Activated T-helper 1 cell treated with anti-CD3 and anti-CD28 coated beads, Interleukin-12 subunit alpha, Interleukin-12 subunit beta, Interleukin-2, Interleukin-4 antibody, amounts not matched to agents 30 ng/mL and 10 ng/mL and 1 ng/mL, durations not matched to agents 14 hours and 24 hours and 36 hours (primary cell): Measurements from ENCODE around the gene SOS1. TPM values are rescaled to one million over a fixed set of nuclear protein-coding genes. Genes with fewer than 3 reads are reported as not detected.

ENCODE experiments used
- DNase-seq: peaks from one replicate; pipeline ENCODE4 v3.0.0; 2021; ENCODE audit warnings: low spot score
- H3K27ac Mint-ChIP-seq: one replicate; pipeline ENCODE4 v1.8.0; 2021; ENCODE audit warnings: mild to moderate bottlenecking, mixed read lengths
- H3K27me3 Mint-ChIP-seq: one replicate; pipeline ENCODE4 v1.8.0; 2022; ENCODE audit warnings: mild to moderate bottlenecking, moderate library complexity, mixed read lengths; ENCODE audit not compliant: insufficient read depth
- H3K36me3 Mint-ChIP-seq: one replicate; pipeline ENCODE4 v1.8.0; 2021; ENCODE audit warnings: low read depth, mixed read lengths
- H3K4me1 Mint-ChIP-seq: one replicate; pipeline ENCODE4 v1.8.0; 2021; ENCODE audit warnings: low read depth, mixed read lengths
- H3K4me3 Mint-ChIP-seq: one replicate; pipeline ENCODE4 v1.8.0; 2021; ENCODE audit warnings: mild to moderate bottlenecking, moderate library complexity, mixed read lengths
- H3K9me3 Mint-ChIP-seq: one replicate; pipeline ENCODE4 v1.8.0; 2021; ENCODE audit warnings: mixed read lengths
- intact Hi-C: fragments of 100-400 bp; cut with micrococcal nuclease; formaldehyde crosslinking; loops from one replicate; pipeline ENCODE4 v1.15.1; 2024
- total RNA-seq: library from RNA; stranded (reverse); gene quantifications from 2 replicates; pipeline ENCODE4 v1.2.3, GENCODE V29; 2022

SOS1 gene
- total RNA-seq, 1 donor from 2014 or later = 55.1 TPM

DNA sequence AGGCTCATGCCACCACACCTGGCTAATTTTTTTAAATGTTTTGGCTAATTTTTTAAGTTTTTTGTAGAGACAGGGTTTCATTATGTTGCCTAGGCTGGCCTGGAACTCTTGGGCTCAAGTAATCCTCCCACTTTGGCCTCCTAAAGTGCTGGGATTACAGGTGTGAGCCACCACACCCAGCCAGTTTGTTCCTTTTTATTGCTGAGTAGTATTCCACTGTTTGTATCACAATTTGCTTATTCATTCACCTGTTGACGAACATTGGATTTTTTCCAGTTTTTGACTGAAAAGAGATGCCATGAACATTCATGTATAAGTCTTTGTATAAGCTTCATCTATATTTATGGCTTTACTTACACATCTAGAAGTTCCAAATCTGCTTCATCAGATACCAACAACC lies 5.3 kb downstream of the SOS1 start:
- Mint-ChIP-seq H3K27me3 (no peaks in the 10 kb centered on the region), H3K36me3 (peaks cover 54% of the 10 kb centered on the region), H3K27ac (no peak overlapping the region), H3K4me1 (peaks cover 65% of the 10 kb centered on the region), H3K9me3 (no peaks in the 10 kb centered on the region), H3K4me3 (peak overlapping the region; percentile 49)
- intact Hi-C loops = no loop called here
- DNase-seq = no peak

DNA sequence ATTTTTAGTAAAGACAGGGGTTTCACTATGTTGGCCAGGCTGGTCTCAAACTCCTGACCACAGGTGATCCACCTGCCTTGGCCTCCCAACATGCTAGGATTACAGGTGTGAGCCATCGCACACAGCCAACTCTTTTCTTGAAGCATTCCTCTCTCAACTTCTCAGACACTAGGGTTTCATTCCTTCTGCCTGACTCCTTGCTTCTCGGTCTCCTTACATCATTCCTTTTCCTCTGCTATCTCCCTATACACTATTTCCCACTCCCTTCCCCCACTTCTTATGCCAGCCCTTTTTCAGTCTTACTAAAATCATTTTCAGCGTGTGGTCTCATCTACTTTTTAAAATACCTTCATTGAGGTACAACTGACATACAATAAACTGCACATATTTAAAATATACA lies 6.1 kb downstream of the SOS1 start:
- H3K4me1 Mint-ChIP-seq = peaks cover 70% of the 10 kb centered on the region
- no peaks in the 10 kb centered on the region for H3K27me3 Mint-ChIP-seq
- H3K9me3 Mint-ChIP-seq = no peaks in the 10 kb centered on the region
- peak overlapping the region; percentile 68 for H3K27ac Mint-ChIP-seq
- intact Hi-C loops = no loop called here
- peaks cover 55% of the 10 kb centered on the region for H3K36me3 Mint-ChIP-seq
- DNase-seq = no peak
- no peak overlapping the region for H3K4me3 Mint-ChIP-seq

DNA sequence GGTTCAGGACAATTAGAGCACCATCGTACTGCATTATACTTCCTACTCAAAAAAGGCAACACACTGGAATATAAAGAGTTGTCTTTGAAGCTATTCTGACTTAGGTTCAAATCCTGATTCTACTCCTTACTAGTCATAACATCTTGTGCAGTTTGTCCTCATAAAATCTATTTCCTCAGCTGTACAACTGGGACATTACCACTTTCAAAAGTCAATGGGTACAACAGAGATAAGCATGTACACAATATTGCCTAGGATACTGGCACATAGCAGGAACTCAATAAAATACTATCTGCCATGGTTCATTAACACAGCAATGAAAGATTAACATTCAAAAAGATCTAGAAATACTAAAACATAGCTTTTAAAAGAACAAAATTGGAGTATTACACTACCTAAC lies 11.3 kb downstream of the SOS1 start:
- H3K4me1 Mint-ChIP-seq = peaks cover 62% of the 10 kb centered on the region
- intact Hi-C loops = loop anchor here (10.0 kb wide), 1 partner anchor 635 kb away; no protein-coding TSS in a partner anchor
- no peak for DNase-seq
- H3K27ac Mint-ChIP-seq = no peak overlapping the region
- H3K4me3 Mint-ChIP-seq = no peak overlapping the region
- H3K36me3 Mint-ChIP-seq = peaks cover 33% of the 10 kb centered on the region
- no peaks in the 10 kb centered on the region for H3K27me3 Mint-ChIP-seq
- no peaks in the 10 kb centered on the region for H3K9me3 Mint-ChIP-seq

DNA sequence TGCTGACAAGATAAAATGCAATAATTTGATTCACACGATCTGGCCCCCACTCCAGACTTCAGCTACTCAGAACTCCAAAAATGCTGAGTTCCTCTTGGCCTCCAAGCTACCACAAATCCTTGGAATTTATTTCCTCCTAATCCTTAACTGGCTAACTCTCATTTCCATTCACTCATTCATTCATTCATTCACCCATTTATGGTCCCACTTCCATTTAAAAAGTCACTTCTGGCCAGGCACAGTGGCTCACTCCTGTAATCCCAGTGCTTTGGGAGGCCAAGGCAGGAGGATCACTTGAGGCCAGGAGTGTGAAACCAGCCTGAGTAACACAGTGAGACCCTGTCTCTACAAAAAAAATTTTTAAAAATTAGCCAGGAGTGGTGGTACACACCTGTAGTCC lies 12.5 kb downstream of the SOS1 start:
- no peak for DNase-seq
- H3K27ac Mint-ChIP-seq = peak overlapping the region; percentile 49
- intact Hi-C loops = loop anchor here (10.0 kb wide), 1 partner anchor 634 kb away; no protein-coding TSS in a partner anchor
- no peaks in the 10 kb centered on the region for H3K27me3 Mint-ChIP-seq
- no peaks in the 10 kb centered on the region for H3K9me3 Mint-ChIP-seq
- H3K36me3 Mint-ChIP-seq = peaks cover 32% of the 10 kb centered on the region
- H3K4me1 Mint-ChIP-seq = peaks cover 64% of the 10 kb centered on the region
- no peak overlapping the region for H3K4me3 Mint-ChIP-seq

DNA sequence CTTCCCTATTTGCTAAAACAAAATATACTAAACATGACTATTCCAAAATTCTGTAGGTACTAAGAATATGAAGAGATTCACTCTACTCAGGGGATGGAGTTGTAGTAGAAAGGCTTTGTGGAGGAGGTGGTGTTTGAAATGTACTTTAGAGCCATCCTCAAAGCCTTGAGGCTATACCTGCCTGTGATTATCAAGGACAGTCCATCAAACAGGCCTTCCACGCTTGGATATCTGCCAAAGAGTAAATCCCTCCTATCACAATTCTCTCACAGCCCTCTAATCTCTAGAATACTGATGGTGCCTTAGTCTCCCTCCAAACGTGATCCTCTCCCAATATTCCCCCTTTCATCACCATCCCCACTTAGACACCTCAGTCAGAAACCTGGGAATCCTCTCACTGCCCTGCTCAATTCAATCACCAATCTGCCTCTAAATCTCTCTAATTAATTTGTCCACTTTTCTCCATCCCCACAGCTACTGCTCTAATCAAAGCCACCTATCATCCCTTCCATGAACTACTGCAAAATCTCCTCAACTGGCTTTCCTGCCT lies 13.1 kb downstream of the SOS1 start:
- intact Hi-C loops = loop anchor here (1.0 to 10.0 kb wide), 2 partner anchors 9 to 633 kb away; no protein-coding TSS in a partner anchor
- peaks cover 34% of the 10 kb centered on the region for H3K36me3 Mint-ChIP-seq
- H3K4me1 Mint-ChIP-seq = peaks cover 69% of the 10 kb centered on the region
- DNase-seq = no peak
- peak overlapping the region; percentile 49 for H3K27ac Mint-ChIP-seq
- H3K9me3 Mint-ChIP-seq = no peaks in the 10 kb centered on the region
- no peak overlapping the region for H3K4me3 Mint-ChIP-seq
- H3K27me3 Mint-ChIP-seq = no peaks in the 10 kb centered on the region

DNA sequence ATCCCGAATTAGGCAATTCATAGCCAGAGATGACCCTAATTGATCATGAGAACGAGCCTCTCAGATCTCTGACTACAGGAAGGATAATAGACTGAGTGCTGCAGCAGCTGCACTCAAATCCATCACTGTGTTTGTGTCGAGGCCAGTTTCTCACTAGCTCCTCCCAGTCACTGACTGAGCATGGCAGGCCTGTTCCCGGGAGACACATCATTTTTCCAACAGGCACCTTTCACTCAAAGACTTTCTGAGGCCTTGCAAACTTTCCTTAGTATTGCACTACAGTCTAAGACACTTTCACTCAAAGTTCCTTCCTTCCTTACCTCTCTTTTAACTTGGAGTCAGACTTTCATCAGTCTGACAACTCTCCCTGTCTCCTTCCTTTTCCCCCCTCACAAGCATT lies 13.7 kb downstream of the SOS1 start:
- Mint-ChIP-seq H3K36me3 (peaks cover 30% of the 10 kb centered on the region), H3K4me1 (peaks cover 65% of the 10 kb centered on the region), H3K9me3 (no peaks in the 10 kb centered on the region), H3K27me3 (no peaks in the 10 kb centered on the region), H3K27ac (peak overlapping the region; percentile 84), H3K4me3 (no peak overlapping the region)
- DNase-seq = no peak
- intact Hi-C loops = loop anchor here (1.0 to 10.0 kb wide), 2 partner anchors 9 to 632 kb away; no protein-coding TSS in a partner anchor

DNA sequence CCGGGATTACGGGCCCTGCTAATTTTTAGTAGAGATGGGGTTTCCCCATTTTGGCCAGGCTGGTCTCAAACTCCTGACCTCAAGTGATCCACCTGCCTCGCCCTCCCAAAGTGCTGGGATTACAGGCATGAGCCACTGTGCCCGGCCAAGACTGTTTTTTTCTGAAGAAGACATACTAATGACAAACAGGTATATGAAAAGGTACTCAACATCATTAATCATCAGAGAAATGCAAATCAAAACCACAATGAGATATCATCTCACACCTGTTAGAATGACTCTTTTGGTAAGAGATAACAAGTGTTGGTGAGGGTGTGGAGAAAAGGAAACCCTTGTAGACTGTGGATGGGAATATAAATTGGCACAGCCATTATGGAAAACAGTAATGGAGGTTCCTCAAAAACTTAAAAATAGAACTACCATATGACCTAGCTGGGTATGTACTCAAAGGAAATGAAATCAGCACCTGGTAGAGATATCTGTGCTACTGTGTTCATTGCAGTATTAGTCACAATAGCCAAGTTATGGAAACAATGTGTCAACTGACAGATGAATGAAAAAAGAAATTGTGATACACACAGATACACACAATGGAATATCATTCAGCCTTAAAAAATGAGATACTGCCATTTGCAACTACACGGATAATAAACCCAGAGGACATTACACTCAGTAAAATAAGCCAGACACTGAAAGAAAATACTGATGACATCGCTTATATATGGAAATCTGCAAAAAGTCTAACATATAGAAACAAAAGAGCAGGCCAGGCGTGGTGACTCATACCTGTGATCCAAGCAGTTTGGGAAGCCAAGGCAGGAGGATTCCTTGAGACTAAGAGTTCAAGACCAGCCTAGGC lies 20.8 kb downstream of the SOS1 start:
- peaks cover 31% of the 10 kb centered on the region for H3K36me3 Mint-ChIP-seq
- H3K27ac Mint-ChIP-seq = peak overlapping the region; percentile 89
- H3K27me3 Mint-ChIP-seq = no peaks in the 10 kb centered on the region
- DNase-seq = no peak
- H3K4me3 Mint-ChIP-seq = peak overlapping the region; percentile 53
- intact Hi-C loops = loop anchor here (1.0 to 10.0 kb wide), 8 partner anchors 19 to 625 kb away; no protein-coding TSS in a partner anchor
- H3K4me1 Mint-ChIP-seq = peaks cover 70% of the 10 kb centered on the region
- peaks cover 4% of the 10 kb centered on the region for H3K9me3 Mint-ChIP-seq

DNA sequence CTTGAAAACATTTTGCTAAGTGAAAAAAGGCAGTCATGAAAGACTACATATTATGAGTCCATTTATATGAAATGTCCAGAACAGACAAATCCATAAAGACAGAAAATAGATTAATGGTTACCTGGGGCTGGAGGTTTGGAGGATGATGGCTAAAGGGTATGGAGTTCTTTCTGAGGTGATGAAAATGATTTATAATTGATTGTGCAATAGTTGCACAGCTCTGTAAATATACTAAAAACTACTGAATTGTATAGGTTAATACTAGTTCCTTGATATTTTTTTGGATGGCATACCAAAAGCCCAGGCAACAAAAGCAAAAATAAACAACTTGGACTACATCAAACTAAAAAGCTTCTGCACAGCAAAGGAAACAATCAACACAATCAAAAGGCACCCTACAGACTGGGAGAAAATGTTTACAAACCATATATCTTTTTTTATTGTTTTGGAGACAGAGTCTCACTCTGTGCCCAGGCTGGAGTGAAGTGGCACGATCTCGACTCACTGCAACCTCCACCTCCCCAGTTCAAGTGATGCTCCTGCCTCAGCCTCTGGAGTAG lies 21.5 kb downstream of the SOS1 start:
- Mint-ChIP-seq H3K9me3 (peaks cover 4% of the 10 kb centered on the region), H3K4me1 (peaks cover 72% of the 10 kb centered on the region), H3K27me3 (no peaks in the 10 kb centered on the region), H3K4me3 (peak overlapping the region; percentile 53), H3K36me3 (peaks cover 30% of the 10 kb centered on the region), H3K27ac (peak overlapping the region; percentile 89)
- intact Hi-C loops = no loop called here
- DNase-seq = no peak

DNA sequence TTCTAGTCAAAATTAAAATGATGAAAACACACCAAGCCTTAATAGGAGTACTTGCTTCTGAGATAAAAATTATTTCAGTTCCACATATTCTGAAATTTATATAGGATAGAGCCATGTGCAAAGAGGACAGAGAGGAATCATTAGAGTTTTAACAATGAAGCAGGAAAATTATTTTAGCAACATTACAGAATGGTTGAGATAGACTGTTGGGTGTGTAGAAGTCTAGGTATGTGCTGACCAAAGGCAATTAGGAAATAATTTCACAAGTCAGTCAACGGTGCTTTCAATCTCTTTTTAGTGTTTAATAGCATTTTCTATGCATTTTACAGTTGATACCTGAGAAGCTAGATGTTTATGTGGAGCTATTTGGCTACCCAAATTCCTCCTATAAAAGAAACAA lies 25.2 kb downstream of the SOS1 start:
- intact Hi-C loops = loop anchor here (1.0 kb wide), 2 partner anchors 8 to 10 kb away; no protein-coding TSS in a partner anchor
- H3K27ac Mint-ChIP-seq = peak overlapping the region; percentile 53
- DNase-seq = no peak
- H3K27me3 Mint-ChIP-seq = no peaks in the 10 kb centered on the region
- no peak overlapping the region for H3K4me3 Mint-ChIP-seq
- peaks cover 37% of the 10 kb centered on the region for H3K36me3 Mint-ChIP-seq
- H3K9me3 Mint-ChIP-seq = peaks cover 4% of the 10 kb centered on the region
- H3K4me1 Mint-ChIP-seq = peaks cover 72% of the 10 kb centered on the region

DNA sequence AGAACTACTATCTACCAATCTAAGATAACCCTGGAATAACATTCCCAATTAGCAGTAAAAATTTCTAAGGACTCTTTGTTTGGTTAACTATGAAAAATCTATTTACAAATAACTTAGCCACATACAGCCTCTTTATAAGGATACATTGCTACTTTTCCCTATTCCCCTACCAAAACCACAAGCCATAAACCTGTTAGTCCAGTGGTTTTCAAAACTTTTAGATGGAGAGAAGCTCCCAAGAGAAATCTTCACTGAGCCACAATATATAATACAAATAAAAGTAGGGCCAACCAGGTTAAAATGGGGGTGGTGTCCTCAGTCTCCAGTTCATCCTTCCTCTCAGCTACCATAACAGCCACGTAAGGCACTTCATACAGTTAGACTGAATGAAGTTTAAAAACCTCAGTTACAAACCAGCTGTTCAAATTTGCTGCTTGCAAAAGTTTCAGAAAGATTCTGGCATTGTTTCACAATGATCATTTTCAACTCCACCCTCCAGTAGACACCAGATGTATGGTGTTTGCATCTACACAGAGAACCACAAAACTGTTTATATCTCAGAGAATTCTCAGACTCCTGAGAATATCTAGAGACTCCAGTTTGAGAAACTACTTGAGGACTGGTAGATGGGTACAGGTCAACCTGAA lies 26.0 kb downstream of the SOS1 start:
- intact Hi-C loops = loop anchor here (1.0 to 5.0 kb wide), 3 partner anchors 8 to 32 kb away; no protein-coding TSS in a partner anchor
- peaks cover 32% of the 10 kb centered on the region for H3K36me3 Mint-ChIP-seq
- H3K4me1 Mint-ChIP-seq = peaks cover 64% of the 10 kb centered on the region
- peak overlapping the region; percentile 88 for H3K27ac Mint-ChIP-seq
- H3K27me3 Mint-ChIP-seq = no peaks in the 10 kb centered on the region
- no peak for DNase-seq
- no peaks in the 10 kb centered on the region for H3K9me3 Mint-ChIP-seq
- H3K4me3 Mint-ChIP-seq = no peak overlapping the region

DNA sequence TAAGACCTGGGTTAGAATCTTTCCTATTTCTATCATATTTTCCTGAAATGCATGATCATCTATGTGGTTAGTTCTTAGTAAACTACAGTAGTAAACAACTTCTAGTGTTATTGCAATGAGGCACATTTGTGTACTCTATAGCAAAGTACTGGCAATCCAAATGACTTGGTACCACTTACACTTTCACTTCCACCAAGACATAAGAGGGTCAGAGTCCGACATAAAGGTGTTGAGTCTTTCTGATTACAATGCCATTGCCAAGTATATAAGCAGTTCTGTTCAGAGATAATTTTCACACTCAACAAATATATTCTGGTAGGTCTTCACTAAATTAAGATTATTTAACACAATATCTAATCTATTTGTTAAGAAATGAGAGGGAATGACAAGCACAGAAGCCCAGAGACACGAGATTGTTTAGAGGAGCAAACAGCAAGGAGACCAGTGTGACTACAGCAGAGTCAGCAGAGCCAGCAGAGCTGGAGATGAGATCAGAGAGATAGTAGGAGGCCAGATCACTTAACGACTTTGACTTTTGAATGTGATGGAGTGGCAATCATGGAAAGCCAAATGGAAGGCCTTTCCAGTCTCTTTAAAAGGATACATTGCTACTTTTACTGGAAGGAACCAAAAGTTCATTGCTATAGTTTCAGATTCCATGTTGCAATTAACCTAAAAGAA lies 27.5 kb downstream of the SOS1 start:
- peaks cover 32% of the 10 kb centered on the region for H3K36me3 Mint-ChIP-seq
- H3K27me3 Mint-ChIP-seq = no peaks in the 10 kb centered on the region
- intact Hi-C loops = loop anchor here (5.0 kb wide), 1 partner anchor 34 kb away; no protein-coding TSS in a partner anchor
- H3K9me3 Mint-ChIP-seq = no peaks in the 10 kb centered on the region
- H3K4me3 Mint-ChIP-seq = peak overlapping the region; percentile 30
- H3K4me1 Mint-ChIP-seq = peaks cover 56% of the 10 kb centered on the region
- DNase-seq = no peak
- H3K27ac Mint-ChIP-seq = peak overlapping the region; percentile 88

DNA sequence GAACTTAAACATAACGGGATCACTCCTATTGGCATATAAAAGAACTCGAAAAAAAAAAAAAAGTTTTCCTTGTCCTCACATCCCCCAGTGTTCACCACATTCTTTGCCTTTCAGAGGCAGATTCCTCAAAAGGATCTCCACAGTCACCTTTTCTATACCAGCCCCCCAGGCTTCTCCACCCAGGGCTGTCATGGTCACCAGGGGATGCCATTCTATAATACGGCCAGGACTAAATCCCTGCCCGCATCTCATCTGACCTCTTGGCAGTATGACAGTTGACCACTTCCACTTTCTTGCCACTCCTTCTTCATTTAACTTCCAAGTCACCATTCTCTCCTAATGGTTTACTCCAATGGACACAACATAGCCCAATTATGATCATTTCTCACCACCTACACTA lies 29.3 kb downstream of the SOS1 start:
- no peak overlapping the region for H3K4me3 Mint-ChIP-seq
- DNase-seq = no peak
- peaks cover 32% of the 10 kb centered on the region for H3K36me3 Mint-ChIP-seq
- peaks cover 49% of the 10 kb centered on the region for H3K4me1 Mint-ChIP-seq
- H3K27ac Mint-ChIP-seq = peak overlapping the region; percentile 59
- no peaks in the 10 kb centered on the region for H3K9me3 Mint-ChIP-seq
- H3K27me3 Mint-ChIP-seq = no peaks in the 10 kb centered on the region
- intact Hi-C loops = loop anchor here (2.0 to 5.0 kb wide), 2 partner anchors 15 to 36 kb away; no protein-coding TSS in a partner anchor
